Occipital lobe (tissue), 2 donors: ENCODE results near the gene PODNL1. TPM values are rescaled to one million over a fixed set of nuclear protein-coding genes. Genes with fewer than 3 reads are reported as not detected.

Experiments
- DNase-seq: peaks from one replicate; lab custom pipeline; 2025; lab: John Stamatoyannopoulos, UW
- total RNA-seq: library from RNA; depleted of rRNA; stranded (reverse); fragments of >200 nt; gene quantifications from one replicate; pipeline ENCODE4 v1.2.3, GENCODE V29; 2014

PODNL1 gene
- total RNA-seq, 1 donor from 2014 or later = not detected

DNA sequence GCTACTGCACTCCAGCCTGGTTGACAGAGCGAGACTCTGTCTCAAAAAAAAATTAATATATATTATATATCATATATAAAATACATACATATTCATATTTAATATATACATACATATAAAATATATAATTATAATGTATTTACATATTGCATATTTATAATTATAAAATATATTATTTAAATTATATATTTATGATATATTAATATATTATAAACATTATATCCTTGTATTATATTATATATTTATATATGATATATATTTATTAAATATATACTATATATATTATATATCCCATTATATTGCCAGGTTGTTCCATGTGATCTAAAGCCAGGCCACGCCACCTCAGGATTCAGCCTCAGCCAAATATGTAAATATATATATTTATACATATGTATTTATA lies 42.0 kb downstream of the PODNL1 start:
- DNase-seq = no peak

GRCh38 chr19:13894552-13894951 lies 43.7 kb downstream of the PODNL1 start:
- no peak for DNase-seq

- DNase-seq = no peak
Observed at GRCh38 chr19:13892870-13893269, 45.3 kb downstream of the PODNL1 start.

GRCh38 chr19:13890136-13890535 lies 48.1 kb downstream of the PODNL1 start:
- DNase-seq = no peak

GRCh38 chr19:13888281-13888680 lies 49.9 kb downstream of the PODNL1 start:
- no peak for DNase-seq

GRCh38 chr19:13887517-13887916 lies 50.7 kb downstream of the PODNL1 start:
- no peak for DNase-seq

DNA sequence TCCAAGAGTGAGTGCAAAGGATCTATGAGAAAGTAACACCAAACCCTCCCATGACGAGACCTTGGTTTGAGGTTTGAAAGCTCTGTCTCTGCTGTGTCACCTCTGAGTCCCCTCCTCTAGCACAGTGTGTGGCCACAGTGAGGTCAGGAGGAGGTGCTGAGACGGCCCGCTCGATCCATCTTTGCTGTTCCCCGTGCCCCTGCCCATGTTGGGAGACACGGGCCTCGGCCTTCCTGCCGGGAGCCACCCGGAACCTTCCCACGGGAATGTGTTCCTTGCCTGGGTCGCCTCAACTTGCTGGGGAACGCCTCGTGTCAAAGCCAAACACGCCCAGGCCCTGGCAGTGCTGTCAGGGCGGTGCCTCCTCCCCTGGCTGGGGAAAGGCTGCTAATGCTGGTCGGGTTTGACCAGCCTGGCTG lies 51.2 kb downstream of the PODNL1 start:
- no peak for DNase-seq

- no peak for DNase-seq
Observed at GRCh38 chr19:13885826-13886365, 52.3 kb downstream of the PODNL1 start.

- no peak for DNase-seq
Observed at GRCh38 chr19:13884726-13885591, 53.3 kb downstream of the PODNL1 start.

GRCh38 chr19:13883516-13884064 lies 54.6 kb downstream of the PODNL1 start:
- no peak for DNase-seq

GRCh38 chr19:13882836-13883235 lies 55.4 kb downstream of the PODNL1 start:
- no peak for DNase-seq

- no peak for DNase-seq
Observed at GRCh38 chr19:13882419-13882795, 55.8 kb downstream of the PODNL1 start.

GRCh38 chr19:13881692-13882418 lies 56.4 kb downstream of the PODNL1 start:
- DNase-seq = no peak

DNA sequence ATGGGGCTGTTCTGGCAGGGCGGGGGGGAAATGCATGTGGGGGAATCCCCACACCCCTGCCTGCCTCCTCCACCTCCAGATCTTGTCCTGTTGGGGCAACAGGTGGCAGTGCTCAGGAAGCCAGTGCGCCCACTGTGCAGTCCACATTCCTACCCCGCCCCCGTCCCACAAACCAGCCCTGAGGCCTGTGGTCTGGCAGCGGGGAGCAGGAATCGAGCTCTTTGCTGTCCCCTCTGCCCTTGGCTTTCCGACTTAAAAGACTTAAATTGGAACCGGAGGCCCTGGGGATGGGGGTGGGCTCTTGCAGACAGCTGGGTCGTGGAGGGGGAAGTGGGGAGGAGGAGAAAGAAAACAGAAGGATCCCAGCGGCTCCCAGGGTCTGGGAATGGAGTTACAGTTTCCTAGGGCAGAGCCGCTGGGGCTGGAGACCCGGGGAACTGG lies 56.9 kb downstream of the PODNL1 start:
- DNase-seq = no peak

Other genes starting within 250 kb of the PODNL1 start
- gene MRI1, start 173.9 kb downstream of the PODNL1 start, total RNA-seq = 16.4 TPM
- 15.8 TPM for gene C19orf53, start 164.0 kb downstream of the PODNL1 start, total RNA-seq
- 11.1 TPM for gene ZSWIM4, start 143.0 kb downstream of the PODNL1 start, total RNA-seq
- 5.6 TPM for gene NANOS3, start 61.3 kb downstream of the PODNL1 start, total RNA-seq
- 11.1 TPM for gene BRME1, start 32.3 kb downstream of the PODNL1 start, total RNA-seq
- gene CC2D1A, start 32.2 kb downstream of the PODNL1 start, total RNA-seq = 8.9 TPM
- gene DCAF15, start 14.1 kb upstream of the PODNL1 start, total RNA-seq = 10.1 TPM
- gene RFX1, start 67.9 kb upstream of the PODNL1 start, total RNA-seq = 1.7 TPM
- not detected for gene RLN3, start 89.7 kb upstream of the PODNL1 start, total RNA-seq
- gene IL27RA, start 93.3 kb upstream of the PODNL1 start, total RNA-seq = 7.0 TPM
- 3.4 TPM for gene PALM3, start 123.7 kb upstream of the PODNL1 start, total RNA-seq
- 1.6 TPM for gene MISP3, start 134.4 kb upstream of the PODNL1 start, total RNA-seq
- gene C19orf67, start 147.4 kb upstream of the PODNL1 start, total RNA-seq = not detected
- 37.1 TPM for gene SAMD1, start 152.3 kb upstream of the PODNL1 start, total RNA-seq
- gene PRKACA, start 179.3 kb upstream of the PODNL1 start, total RNA-seq = 29.3 TPM
- gene ASF1B, start 198.2 kb upstream of the PODNL1 start, total RNA-seq = 1.4 TPM